PC-9 (cell line): ENCODE measurements around the gene LRRC61.

Experiments
- EZH2 ChIP-seq: fragments of 200-600 bp; sonication (generic); IDR thresholded peaks from 2 replicates; pipeline ENCODE4 v1.8.0; 2017; ENCODE audit warnings: antibody characterized with exemption, low read depth
- TF ChIP-seq, protein P1 (sequence below): fragments of 200-600 bp; sonication (generic); conservative IDR thresholded peaks from 2 replicates; pipeline ENCODE4 v1.6.1; 2017; ENCODE audit warnings: mixed run types, antibody characterized with exemption, mild to moderate bottlenecking, moderate library complexity

DNA sequence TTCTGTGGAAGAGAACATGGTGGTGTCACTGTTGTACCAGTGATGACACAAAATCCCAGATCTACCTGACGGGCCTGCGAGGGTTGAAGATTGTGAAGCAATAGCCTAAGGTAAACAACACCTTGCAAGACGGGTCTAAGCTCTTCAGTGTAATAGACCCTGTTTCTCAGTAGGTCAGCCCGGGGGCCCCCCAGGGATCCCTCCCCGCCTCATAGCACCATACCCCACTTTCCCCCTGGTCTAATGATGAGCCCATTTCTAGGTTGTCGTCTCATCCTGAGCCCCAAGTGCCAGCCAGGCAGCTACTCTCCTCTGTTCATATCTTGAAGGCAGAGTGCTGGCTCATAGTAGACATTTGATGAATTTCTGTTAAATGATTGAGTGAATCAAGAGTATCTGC, 2.7 kb downstream of the LRRC61 start:
- TF ChIP-seq, protein P1, sequence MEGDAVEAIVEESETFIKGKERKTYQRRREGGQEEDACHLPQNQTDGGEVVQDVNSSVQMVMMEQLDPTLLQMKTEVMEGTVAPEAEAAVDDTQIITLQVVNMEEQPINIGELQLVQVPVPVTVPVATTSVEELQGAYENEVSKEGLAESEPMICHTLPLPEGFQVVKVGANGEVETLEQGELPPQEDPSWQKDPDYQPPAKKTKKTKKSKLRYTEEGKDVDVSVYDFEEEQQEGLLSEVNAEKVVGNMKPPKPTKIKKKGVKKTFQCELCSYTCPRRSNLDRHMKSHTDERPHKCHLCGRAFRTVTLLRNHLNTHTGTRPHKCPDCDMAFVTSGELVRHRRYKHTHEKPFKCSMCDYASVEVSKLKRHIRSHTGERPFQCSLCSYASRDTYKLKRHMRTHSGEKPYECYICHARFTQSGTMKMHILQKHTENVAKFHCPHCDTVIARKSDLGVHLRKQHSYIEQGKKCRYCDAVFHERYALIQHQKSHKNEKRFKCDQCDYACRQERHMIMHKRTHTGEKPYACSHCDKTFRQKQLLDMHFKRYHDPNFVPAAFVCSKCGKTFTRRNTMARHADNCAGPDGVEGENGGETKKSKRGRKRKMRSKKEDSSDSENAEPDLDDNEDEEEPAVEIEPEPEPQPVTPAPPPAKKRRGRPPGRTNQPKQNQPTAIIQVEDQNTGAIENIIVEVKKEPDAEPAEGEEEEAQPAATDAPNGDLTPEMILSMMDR = no peak
- no peak for TF ChIP-seq EZH2
